WTC11 (cell line): ENCODE data around the gene RAPGEF1. TPM values are rescaled to one million over a fixed set of nuclear protein-coding genes. Genes with fewer than 3 reads are reported as not detected.
A peak's percentile ranks its signal among the peaks of the same experiment; 100 is the strongest.

Source experiments
- ATAC-seq: fragments of 200-7000 bp; cut with Tn5 transposase; 2 replicates; pipeline ENCODE4 v1.10.0; 2021; ENCODE audit warnings: mild to moderate bottlenecking, moderate library complexity
- CTCF ChIA-PET: fragments of 300-600 bp; sonication (Branson Sonifier 250); formaldehyde crosslinking; loops from one replicate; lab custom pipeline; 2021; ENCODE audit warnings: antibody characterized with exemption; lab: Charles Lee
- POLR2A ChIA-PET: fragments of 350-600 bp; sonication (Branson Sonifier 250); formaldehyde crosslinking; loops from one replicate; lab custom pipeline; 2021; ENCODE audit warnings: antibody characterized with exemption; lab: Charles Lee
- DNase-seq: peaks from one replicate; pipeline ENCODE4 v3.0.0; 2021; ENCODE audit warnings: low spot score
- H3K27ac Mint-ChIP-seq: 2 replicates; pipeline ENCODE4 v1.8.0; 2021; ENCODE audit warnings: mixed read lengths
- H3K27me3 Mint-ChIP-seq: 2 replicates; pipeline ENCODE4 v1.8.0; 2021; ENCODE audit warnings: low read depth, mild to moderate bottlenecking, moderate library complexity, mixed read lengths
- H3K36me3 Mint-ChIP-seq: 2 replicates; pipeline ENCODE4 v1.8.0; 2021; ENCODE audit warnings: mixed read lengths
- H3K4me1 Mint-ChIP-seq: 2 replicates; pipeline ENCODE4 v1.8.0; 2022; ENCODE audit warnings: mixed read lengths
- H3K4me3 Mint-ChIP-seq: 2 replicates; pipeline ENCODE4 v1.8.0; 2021; ENCODE audit warnings: mild to moderate bottlenecking, moderate library complexity, mixed read lengths
- H3K9me3 Mint-ChIP-seq: 2 replicates; pipeline ENCODE4 v1.8.0; 2021; ENCODE audit warnings: mixed read lengths
- CREB1 ChIP-seq: sonication (generic); formaldehyde crosslinking; IDR thresholded peaks from 2 replicates; pipeline ENCODE4 v1.8.0; 2023; ENCODE audit warnings: mild to moderate bottlenecking, missing genetic modification reagents
- ESRRA ChIP-seq: sonication (generic); formaldehyde crosslinking; IDR thresholded peaks from 2 replicates; pipeline ENCODE4 v1.8.1; 2022; ENCODE audit warnings: mild to moderate bottlenecking, missing genetic modification reagents, borderline replicate concordance
- FOXP1 ChIP-seq: sonication (generic); formaldehyde crosslinking; IDR thresholded peaks from 2 replicates; pipeline ENCODE4 v1.8.0; 2022; ENCODE audit warnings: missing genetic modification reagents, mild to moderate bottlenecking, moderate library complexity, borderline replicate concordance
- GRHL2 ChIP-seq: fragments of 250-450 bp; sonication (Bioruptor Pico); IDR thresholded peaks from 2 replicates; pipeline ENCODE4 v1.8.0; 2022; ENCODE audit warnings: mild to moderate bottlenecking, moderate library complexity; ENCODE audit not compliant: insufficient replicate concordance, severe bottlenecking
- GTF2I ChIP-seq: fragments of 250-450 bp; sonication (Bioruptor Pico); conservative IDR thresholded peaks from 2 replicates; pipeline ENCODE4 v1.4.0; 2021; ENCODE audit warnings: mild to moderate bottlenecking
- HMGA2 ChIP-seq: fragments of 250-450 bp; sonication (Bioruptor Pico); IDR thresholded peaks from 2 replicates; pipeline ENCODE4 v1.4.0; 2021; ENCODE audit warnings: mild to moderate bottlenecking, moderate library complexity
- KAT7 ChIP-seq: sonication (generic); formaldehyde crosslinking; IDR thresholded peaks from 2 replicates; pipeline ENCODE4 v1.8.1; 2023; ENCODE audit warnings: missing genetic modification reagents, mild to moderate bottlenecking, borderline replicate concordance
- PRRX2 ChIP-seq: fragments of 250-450 bp; sonication (Bioruptor Pico); IDR thresholded peaks from 2 replicates; pipeline ENCODE4 v1.8.0; 2021; ENCODE audit warnings: mild to moderate bottlenecking
- SMAD3 ChIP-seq: sonication (generic); formaldehyde crosslinking; IDR thresholded peaks from 2 replicates; pipeline ENCODE4 v1.8.0; 2022; ENCODE audit warnings: missing genetic modification reagents, mild to moderate bottlenecking, borderline replicate concordance
- TCF7 ChIP-seq: sonication (generic); formaldehyde crosslinking; IDR thresholded peaks from 2 replicates; pipeline ENCODE4 v1.8.0; 2022; ENCODE audit warnings: mild to moderate bottlenecking, low read depth, missing genetic modification reagents, moderate library complexity
- TEAD1 ChIP-seq: sonication (generic); formaldehyde crosslinking; IDR thresholded peaks from 2 replicates; pipeline ENCODE4 v1.8.0; 2022; ENCODE audit warnings: mild to moderate bottlenecking, missing genetic modification reagents
- TEAD4 ChIP-seq: sonication (generic); formaldehyde crosslinking; IDR thresholded peaks from 2 replicates; pipeline ENCODE4 v1.8.0; 2022; ENCODE audit warnings: mild to moderate bottlenecking, missing genetic modification reagents
- TP53 ChIP-seq: sonication (generic); formaldehyde crosslinking; IDR thresholded peaks from 2 replicates; pipeline ENCODE4 v1.8.1; 2023; ENCODE audit warnings: mild to moderate bottlenecking, missing genetic modification reagents
- total RNA-seq: library from RNA; stranded (reverse); gene quantifications from 3 replicates; pipeline ENCODE4 v1.2.3, GENCODE V29; 2021
- TF ChIP-seq, protein P1 (sequence below): fragments of 250-450 bp; sonication (Bioruptor Pico); IDR thresholded peaks from 2 replicates; pipeline ENCODE4 v1.9.0; 2021; ENCODE audit warnings: mild to moderate bottlenecking
- TF ChIP-seq, protein P2 (sequence below): fragments of 250-450 bp; sonication (Bioruptor Pico); IDR thresholded peaks from 2 replicates; pipeline ENCODE4 v1.9.0; 2021; ENCODE audit warnings: mild to moderate bottlenecking, borderline replicate concordance
- TF ChIP-seq, protein P3 (sequence below): fragments of 200-600 bp; IDR thresholded peaks from 2 replicates; pipeline ENCODE4 v1.8.0; 2022; ENCODE audit warnings: antibody characterized with exemption
- TF ChIP-seq, protein P4 (sequence below): sonication (generic); formaldehyde crosslinking; IDR thresholded peaks from 2 replicates; pipeline ENCODE4 v1.8.1; 2023; ENCODE audit warnings: mild to moderate bottlenecking, moderate library complexity, missing genetic modification reagents
- TF ChIP-seq, protein P5 (sequence below): sonication (generic); formaldehyde crosslinking; IDR thresholded peaks from 2 replicates; pipeline ENCODE4 v1.8.1; 2022; ENCODE audit warnings: mild to moderate bottlenecking, missing genetic modification reagents, moderate library complexity, borderline replicate concordance
- TF ChIP-seq, protein P6 (sequence below): sonication (generic); formaldehyde crosslinking; conservative IDR thresholded peaks from 2 replicates; pipeline ENCODE4 v1.8.1; 2023; ENCODE audit warnings: mild to moderate bottlenecking, low read depth, missing genetic modification reagents, moderate library complexity
- TF ChIP-seq, protein P7 (sequence below): sonication (generic); formaldehyde crosslinking; conservative IDR thresholded peaks from 2 replicates; pipeline ENCODE4 v1.8.1; 2022; ENCODE audit warnings: mild to moderate bottlenecking, missing genetic modification reagents

The RAPGEF1 gene
- total RNA-seq, 1 experiment from 2014 or later = 66.2 TPM

DNA sequence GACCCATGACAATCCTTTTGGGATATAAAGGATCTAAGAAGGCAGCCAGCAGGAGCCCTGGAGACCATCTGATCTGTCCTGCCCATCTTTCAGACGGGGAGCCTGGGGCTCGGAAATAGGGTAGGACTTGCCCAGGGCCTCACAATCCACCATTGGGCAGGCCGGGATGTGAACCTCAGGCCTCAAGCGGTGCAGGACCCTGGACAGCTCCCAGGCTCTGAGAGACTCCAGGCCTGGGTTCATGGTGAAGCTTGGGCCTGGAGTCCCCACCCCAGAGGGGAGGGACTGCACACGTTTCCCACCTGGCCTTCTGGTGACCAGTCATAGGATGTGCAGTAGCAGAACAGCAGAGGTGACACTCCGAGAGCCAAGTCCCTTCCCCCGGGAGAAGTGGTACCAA lies 36.6 kb upstream of the RAPGEF1 start (continued):
- TF ChIP-seq, protein P1, sequence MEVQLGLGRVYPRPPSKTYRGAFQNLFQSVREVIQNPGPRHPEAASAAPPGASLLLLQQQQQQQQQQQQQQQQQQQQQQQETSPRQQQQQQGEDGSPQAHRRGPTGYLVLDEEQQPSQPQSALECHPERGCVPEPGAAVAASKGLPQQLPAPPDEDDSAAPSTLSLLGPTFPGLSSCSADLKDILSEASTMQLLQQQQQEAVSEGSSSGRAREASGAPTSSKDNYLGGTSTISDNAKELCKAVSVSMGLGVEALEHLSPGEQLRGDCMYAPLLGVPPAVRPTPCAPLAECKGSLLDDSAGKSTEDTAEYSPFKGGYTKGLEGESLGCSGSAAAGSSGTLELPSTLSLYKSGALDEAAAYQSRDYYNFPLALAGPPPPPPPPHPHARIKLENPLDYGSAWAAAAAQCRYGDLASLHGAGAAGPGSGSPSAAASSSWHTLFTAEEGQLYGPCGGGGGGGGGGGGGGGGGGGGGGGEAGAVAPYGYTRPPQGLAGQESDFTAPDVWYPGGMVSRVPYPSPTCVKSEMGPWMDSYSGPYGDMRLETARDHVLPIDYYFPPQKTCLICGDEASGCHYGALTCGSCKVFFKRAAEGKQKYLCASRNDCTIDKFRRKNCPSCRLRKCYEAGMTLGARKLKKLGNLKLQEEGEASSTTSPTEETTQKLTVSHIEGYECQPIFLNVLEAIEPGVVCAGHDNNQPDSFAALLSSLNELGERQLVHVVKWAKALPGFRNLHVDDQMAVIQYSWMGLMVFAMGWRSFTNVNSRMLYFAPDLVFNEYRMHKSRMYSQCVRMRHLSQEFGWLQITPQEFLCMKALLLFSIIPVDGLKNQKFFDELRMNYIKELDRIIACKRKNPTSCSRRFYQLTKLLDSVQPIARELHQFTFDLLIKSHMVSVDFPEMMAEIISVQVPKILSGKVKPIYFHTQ (CRISPR knock-in tag) = no peak
- peak; percentile 44; the same call in 1 of the 2 replicates for TF ChIP-seq TEAD4 (CRISPR knock-in tag)
- TF ChIP-seq, protein P2, sequence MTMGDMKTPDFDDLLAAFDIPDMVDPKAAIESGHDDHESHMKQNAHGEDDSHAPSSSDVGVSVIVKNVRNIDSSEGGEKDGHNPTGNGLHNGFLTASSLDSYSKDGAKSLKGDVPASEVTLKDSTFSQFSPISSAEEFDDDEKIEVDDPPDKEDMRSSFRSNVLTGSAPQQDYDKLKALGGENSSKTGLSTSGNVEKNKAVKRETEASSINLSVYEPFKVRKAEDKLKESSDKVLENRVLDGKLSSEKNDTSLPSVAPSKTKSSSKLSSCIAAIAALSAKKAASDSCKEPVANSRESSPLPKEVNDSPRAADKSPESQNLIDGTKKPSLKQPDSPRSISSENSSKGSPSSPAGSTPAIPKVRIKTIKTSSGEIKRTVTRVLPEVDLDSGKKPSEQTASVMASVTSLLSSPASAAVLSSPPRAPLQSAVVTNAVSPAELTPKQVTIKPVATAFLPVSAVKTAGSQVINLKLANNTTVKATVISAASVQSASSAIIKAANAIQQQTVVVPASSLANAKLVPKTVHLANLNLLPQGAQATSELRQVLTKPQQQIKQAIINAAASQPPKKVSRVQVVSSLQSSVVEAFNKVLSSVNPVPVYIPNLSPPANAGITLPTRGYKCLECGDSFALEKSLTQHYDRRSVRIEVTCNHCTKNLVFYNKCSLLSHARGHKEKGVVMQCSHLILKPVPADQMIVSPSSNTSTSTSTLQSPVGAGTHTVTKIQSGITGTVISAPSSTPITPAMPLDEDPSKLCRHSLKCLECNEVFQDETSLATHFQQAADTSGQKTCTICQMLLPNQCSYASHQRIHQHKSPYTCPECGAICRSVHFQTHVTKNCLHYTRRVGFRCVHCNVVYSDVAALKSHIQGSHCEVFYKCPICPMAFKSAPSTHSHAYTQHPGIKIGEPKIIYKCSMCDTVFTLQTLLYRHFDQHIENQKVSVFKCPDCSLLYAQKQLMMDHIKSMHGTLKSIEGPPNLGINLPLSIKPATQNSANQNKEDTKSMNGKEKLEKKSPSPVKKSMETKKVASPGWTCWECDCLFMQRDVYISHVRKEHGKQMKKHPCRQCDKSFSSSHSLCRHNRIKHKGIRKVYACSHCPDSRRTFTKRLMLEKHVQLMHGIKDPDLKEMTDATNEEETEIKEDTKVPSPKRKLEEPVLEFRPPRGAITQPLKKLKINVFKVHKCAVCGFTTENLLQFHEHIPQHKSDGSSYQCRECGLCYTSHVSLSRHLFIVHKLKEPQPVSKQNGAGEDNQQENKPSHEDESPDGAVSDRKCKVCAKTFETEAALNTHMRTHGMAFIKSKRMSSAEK (CRISPR knock-in tag) = no peak
- peak; percentile 81; the same call in 1 of the 2 replicates for TF ChIP-seq SMAD3 (CRISPR knock-in tag)
- TF ChIP-seq, protein P3, sequence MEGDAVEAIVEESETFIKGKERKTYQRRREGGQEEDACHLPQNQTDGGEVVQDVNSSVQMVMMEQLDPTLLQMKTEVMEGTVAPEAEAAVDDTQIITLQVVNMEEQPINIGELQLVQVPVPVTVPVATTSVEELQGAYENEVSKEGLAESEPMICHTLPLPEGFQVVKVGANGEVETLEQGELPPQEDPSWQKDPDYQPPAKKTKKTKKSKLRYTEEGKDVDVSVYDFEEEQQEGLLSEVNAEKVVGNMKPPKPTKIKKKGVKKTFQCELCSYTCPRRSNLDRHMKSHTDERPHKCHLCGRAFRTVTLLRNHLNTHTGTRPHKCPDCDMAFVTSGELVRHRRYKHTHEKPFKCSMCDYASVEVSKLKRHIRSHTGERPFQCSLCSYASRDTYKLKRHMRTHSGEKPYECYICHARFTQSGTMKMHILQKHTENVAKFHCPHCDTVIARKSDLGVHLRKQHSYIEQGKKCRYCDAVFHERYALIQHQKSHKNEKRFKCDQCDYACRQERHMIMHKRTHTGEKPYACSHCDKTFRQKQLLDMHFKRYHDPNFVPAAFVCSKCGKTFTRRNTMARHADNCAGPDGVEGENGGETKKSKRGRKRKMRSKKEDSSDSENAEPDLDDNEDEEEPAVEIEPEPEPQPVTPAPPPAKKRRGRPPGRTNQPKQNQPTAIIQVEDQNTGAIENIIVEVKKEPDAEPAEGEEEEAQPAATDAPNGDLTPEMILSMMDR = no peak
- no peak for TF ChIP-seq PRRX2 (CRISPR knock-in tag)
- peak; percentile 83; the same call in 1 of the 2 replicates for TF ChIP-seq TP53 (CRISPR knock-in tag)
- TF ChIP-seq TEAD1 (CRISPR knock-in tag) = peak; percentile 88
- TF ChIP-seq ESRRA (CRISPR knock-in tag) = peak; percentile 88; the same call in 1 of the 2 replicates
- TF ChIP-seq, all 79 proteins: peak for 25

DNA sequence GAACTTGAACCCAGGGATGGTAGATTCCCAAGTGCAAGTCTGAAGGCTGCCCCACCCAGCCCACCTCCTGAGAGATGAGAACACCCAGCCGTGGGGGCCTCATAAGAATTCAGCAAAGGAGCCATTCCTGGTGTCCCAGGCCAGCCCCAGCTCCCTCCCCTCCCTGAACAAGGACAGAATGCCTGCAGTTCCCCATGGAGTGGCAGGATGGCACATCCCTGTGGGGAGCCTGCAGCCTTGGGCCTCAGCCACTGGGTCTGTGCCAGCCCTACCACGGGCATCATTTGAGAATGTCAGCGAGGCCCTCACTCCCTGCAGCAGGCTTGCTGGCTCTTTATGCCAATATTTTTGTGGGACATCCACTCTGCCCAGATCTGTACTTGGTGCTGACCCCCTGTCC lies 36.2 kb upstream of the RAPGEF1 start:
- POLR2A ChIA-PET = no interaction called here
- peaks cover 11% of the 10 kb centered on the region for H3K9me3 Mint-ChIP-seq
- TF ChIP-seq TCF7 (CRISPR knock-in tag) = no peak
- TF ChIP-seq CREB1 = no peak
- TF ChIP-seq, protein P4, sequence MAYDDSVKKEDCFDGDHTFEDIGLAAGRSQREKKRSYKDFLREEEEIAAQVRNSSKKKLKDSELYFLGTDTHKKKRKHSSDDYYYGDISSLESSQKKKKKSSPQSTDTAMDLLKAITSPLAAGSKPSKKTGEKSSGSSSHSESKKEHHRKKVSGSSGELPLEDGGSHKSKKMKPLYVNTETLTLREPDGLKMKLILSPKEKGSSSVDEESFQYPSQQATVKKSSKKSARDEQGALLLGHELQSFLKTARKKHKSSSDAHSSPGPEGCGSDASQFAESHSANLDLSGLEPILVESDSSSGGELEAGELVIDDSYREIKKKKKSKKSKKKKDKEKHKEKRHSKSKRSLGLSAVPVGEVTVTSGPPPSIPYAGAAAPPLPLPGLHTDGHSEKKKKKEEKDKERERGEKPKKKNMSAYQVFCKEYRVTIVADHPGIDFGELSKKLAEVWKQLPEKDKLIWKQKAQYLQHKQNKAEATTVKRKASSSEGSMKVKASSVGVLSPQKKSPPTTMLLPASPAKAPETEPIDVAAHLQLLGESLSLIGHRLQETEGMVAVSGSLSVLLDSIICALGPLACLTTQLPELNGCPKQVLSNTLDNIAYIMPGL = no peak
- TF ChIP-seq, protein P5, sequence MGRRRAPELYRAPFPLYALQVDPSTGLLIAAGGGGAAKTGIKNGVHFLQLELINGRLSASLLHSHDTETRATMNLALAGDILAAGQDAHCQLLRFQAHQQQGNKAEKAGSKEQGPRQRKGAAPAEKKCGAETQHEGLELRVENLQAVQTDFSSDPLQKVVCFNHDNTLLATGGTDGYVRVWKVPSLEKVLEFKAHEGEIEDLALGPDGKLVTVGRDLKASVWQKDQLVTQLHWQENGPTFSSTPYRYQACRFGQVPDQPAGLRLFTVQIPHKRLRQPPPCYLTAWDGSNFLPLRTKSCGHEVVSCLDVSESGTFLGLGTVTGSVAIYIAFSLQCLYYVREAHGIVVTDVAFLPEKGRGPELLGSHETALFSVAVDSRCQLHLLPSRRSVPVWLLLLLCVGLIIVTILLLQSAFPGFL (CRISPR knock-in tag) = no peak
- no peak for TF ChIP-seq GRHL2
- TF ChIP-seq KAT7 (CRISPR knock-in tag) = no peak
- TF ChIP-seq, protein P6, sequence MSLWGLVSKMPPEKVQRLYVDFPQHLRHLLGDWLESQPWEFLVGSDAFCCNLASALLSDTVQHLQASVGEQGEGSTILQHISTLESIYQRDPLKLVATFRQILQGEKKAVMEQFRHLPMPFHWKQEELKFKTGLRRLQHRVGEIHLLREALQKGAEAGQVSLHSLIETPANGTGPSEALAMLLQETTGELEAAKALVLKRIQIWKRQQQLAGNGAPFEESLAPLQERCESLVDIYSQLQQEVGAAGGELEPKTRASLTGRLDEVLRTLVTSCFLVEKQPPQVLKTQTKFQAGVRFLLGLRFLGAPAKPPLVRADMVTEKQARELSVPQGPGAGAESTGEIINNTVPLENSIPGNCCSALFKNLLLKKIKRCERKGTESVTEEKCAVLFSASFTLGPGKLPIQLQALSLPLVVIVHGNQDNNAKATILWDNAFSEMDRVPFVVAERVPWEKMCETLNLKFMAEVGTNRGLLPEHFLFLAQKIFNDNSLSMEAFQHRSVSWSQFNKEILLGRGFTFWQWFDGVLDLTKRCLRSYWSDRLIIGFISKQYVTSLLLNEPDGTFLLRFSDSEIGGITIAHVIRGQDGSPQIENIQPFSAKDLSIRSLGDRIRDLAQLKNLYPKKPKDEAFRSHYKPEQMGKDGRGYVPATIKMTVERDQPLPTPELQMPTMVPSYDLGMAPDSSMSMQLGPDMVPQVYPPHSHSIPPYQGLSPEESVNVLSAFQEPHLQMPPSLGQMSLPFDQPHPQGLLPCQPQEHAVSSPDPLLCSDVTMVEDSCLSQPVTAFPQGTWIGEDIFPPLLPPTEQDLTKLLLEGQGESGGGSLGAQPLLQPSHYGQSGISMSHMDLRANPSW (CRISPR knock-in tag) = no peak
- TF ChIP-seq FOXP1 = no peak
- TF ChIP-seq, protein P7, sequence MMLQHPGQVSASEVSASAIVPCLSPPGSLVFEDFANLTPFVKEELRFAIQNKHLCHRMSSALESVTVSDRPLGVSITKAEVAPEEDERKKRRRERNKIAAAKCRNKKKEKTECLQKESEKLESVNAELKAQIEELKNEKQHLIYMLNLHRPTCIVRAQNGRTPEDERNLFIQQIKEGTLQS (CRISPR knock-in tag) = no peak
- TF ChIP-seq GTF2I (CRISPR knock-in tag) = no peak
- no peak for TF ChIP-seq PRRX2 (CRISPR knock-in tag)
- no peak for TF ChIP-seq HMGA2 (CRISPR knock-in tag)

More for the DNA sequence above, 36.2 kb upstream of the RAPGEF1 start:
- ATAC-seq (no peak), DNase-seq (no peak)
- Mint-ChIP-seq H3K4me1 (no peaks in the 10 kb centered on the region), H3K27me3 (peaks cover 4% of the 10 kb centered on the region), H3K36me3 (no peaks in the 10 kb centered on the region), H3K4me3 (no peak overlapping the region), H3K27ac (no peak overlapping the region)
- CTCF ChIA-PET = interaction anchor here (0.5 to 1.1 kb wide), 2 partner anchors 16 to 96 kb away, joined by 3 to 4 read pairs; no protein-coding TSS in a partner anchor
